Esophagus muscularis mucosa (tissue), 2 donors: ENCODE results near the gene CABP4.

Source experiments
- POLR2A ChIP-seq: fragments of 450-650 bp; IDR thresholded peaks from one replicate; pipeline ENCODE4 v1.6.1; 2017; ENCODE audit warnings: antibody characterized with exemption, moderate library complexity, mild to moderate bottlenecking, low read depth
- POLR2AphosphoS5 ChIP-seq, 2 donors: sonication (generic); formaldehyde crosslinking; IDR thresholded peaks; one replicate each; pipeline ENCODE4 v1.6.1; 2017; ENCODE audit warnings: antibody characterized with exemption in 2 of 2

- TF ChIP-seq POLR2A, result no peak
- TF ChIP-seq POLR2AphosphoS5 (IDR thresholded peaks at IDR 0.05), result no peak
Observed at GRCh38 chr11:67489885-67490726, 35.0 kb downstream of the CABP4 start.
